Neuron (in vitro differentiated cells): ENCODE data around the gene ZNF112.
A peak's percentile ranks its signal among the peaks of the same experiment; 100 is the strongest.

Source experiments
- H2AFZ ChIP-seq: one replicate; pipeline ENCODE4 v1.6.1; 2013; ENCODE audit warnings: low read depth, mild to moderate bottlenecking, inconsistent platforms, low read length, moderate library complexity
- H3K27me3 ChIP-seq: one replicate; pipeline ENCODE4 v1.6.1; 2013; ENCODE audit warnings: low read length; ENCODE audit not compliant: insufficient read depth
- H3K36me3 ChIP-seq: one replicate; pipeline ENCODE4 v1.6.1; 2013; ENCODE audit warnings: low read length; ENCODE audit not compliant: insufficient read depth
- H3K4me1 ChIP-seq: one replicate; pipeline ENCODE4 v1.6.1; 2013; ENCODE audit warnings: low read length; ENCODE audit not compliant: insufficient read depth
- H3K4me3 ChIP-seq: 2 replicates; pipeline ENCODE4 v1.5.1; 2013; ENCODE audit warnings: mild to moderate bottlenecking, low read length, moderate library complexity
- H3K9me3 ChIP-seq: one replicate; pipeline ENCODE4 v1.6.1; 2013; ENCODE audit warnings: low read length

ZNF112 gene

DNA sequence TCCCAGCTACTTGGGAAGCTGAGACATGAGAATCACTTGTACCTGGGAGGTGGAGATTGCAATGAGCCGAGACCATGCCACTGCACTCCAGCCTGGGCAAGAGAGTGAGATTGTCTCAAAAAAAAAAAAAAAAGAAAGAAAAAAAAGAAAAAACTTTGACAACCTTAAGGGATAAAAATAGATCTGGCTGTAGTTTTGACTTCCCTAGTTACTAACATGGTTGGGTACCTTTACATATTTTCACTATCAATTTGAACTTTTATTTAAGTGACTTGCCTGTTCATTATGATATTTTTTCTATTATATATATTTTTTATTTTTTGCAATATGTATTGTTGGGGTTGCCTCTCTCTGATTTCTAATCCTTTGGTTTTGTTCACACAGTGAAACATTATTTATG, 43.2 kb downstream of the ZNF112 start:
- Histone ChIP-seq H2AFZ (no peak overlapping the region), H3K36me3 (no peaks in the 10 kb centered on the region), H3K4me3 (no peak overlapping the region)

DNA sequence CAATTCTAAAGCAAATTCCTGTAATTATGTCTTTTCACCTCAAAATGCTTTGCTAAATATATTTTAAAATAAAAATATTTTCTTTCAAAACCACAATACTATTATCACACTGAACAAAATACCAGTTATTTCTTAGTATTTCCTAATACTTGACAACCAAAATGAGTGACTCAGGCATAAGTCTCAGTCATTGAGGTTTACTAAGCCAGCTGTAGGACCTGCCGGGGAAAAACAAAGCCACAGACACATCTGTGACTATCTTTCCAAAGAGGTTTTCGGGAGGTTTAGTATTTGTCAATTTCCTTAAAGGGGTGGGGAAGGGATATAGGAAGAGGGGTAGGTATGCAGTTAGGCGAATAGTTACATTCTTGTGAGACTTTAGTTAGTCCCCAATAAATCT, 48.5 kb downstream of the ZNF112 start:
- H3K9me3 ChIP-seq: no peaks in the 10 kb centered on the region
- H2AFZ ChIP-seq: no peak overlapping the region
- H3K4me1 ChIP-seq: peaks cover 10% of the 10 kb centered on the region
- no peaks in the 10 kb centered on the region for H3K36me3 ChIP-seq
- H3K4me3 ChIP-seq: no peak overlapping the region
- H3K27me3 ChIP-seq: no peaks in the 10 kb centered on the region

More for the DNA sequence above, 43.2 kb downstream of the ZNF112 start:
- H3K4me1 ChIP-seq: no peaks in the 10 kb centered on the region
- no peaks in the 10 kb centered on the region for H3K9me3 ChIP-seq
- no peaks in the 10 kb centered on the region for H3K27me3 ChIP-seq

DNA sequence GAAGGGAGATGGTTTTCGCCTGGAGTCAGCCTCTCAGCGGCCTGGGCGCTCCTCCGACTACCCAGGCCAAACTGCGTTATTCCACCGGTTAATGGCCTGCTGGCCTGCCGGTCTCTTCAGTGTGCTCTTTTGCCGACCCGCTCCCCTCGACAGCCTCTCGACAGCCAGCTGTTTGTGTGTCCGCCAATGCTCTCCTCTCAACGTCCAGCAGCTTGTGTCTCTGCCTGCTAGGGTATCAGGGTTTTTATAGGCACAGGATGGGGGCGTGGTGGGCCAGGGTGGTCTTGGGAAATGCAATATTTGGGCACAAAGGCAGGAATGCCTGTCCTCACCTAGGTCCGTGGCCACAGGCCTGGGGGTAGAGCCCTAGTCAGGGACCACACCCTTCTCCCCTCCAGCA, 50.2 kb downstream of the ZNF112 start:
- H3K27me3 ChIP-seq: no peaks in the 10 kb centered on the region
- no peak overlapping the region for H2AFZ ChIP-seq
- H3K9me3 ChIP-seq: peaks cover 1% of the 10 kb centered on the region
- H3K36me3 ChIP-seq: peaks cover 11% of the 10 kb centered on the region
- peaks cover 10% of the 10 kb centered on the region for H3K4me1 ChIP-seq
- H3K4me3 ChIP-seq: no peak overlapping the region

DNA sequence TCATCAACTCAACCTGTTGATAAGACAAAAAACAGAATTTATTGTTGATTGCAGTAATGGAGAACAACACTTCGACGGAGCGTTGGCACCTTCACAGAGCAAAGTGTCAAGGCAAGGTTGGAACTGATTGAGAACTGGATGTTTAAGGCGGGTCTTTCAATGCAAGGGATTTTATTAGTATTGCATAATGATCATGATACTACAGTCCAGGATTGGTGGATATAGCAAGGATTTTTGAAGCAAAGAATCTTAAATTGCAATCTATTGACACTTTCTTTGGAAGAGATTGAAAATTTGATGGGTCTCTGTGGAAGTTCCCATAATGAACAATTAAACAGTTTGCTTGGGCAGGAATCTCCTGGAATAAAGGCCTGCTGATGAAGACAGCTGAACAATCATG, 51.0 kb downstream of the ZNF112 start:
- Histone ChIP-seq H3K36me3 (peaks cover 11% of the 10 kb centered on the region), H3K4me1 (peaks cover 10% of the 10 kb centered on the region), H3K4me3 (peak overlapping the region; percentile 88), H2AFZ (peak overlapping the region; percentile 88), H3K27me3 (no peaks in the 10 kb centered on the region), H3K9me3 (peaks cover 1% of the 10 kb centered on the region)

- Histone ChIP-seq H3K4me1 (peaks cover 10% of the 10 kb centered on the region), H3K4me3 (peak within 1 kb of the TSS; percentile 88), H3K27me3 (no peaks in the 10 kb centered on the region), H2AFZ (peak within 1 kb of the TSS; percentile 88), H3K9me3 (peaks cover 1% of the 10 kb centered on the region), H3K36me3 (peaks cover 18% of the 10 kb centered on the region)
These were observed 51.8 kb downstream of the ZNF112 start, which contains the start of gene ZNF235 for GRCh38 chr19:44304659-44305193. TSS of gene ZNF235 (minus strand) at chr19:44305025. CDS start at chr19:44303404, 1,621 bp downstream.

- Histone ChIP-seq H3K4me1 (peaks cover 10% of the 10 kb centered on the region), H3K27me3 (no peaks in the 10 kb centered on the region), H3K4me3 (peak overlapping the region; percentile 88), H2AFZ (peak overlapping the region; percentile 88), H3K36me3 (peaks cover 24% of the 10 kb centered on the region), H3K9me3 (peaks cover 1% of the 10 kb centered on the region)
These were observed 52.4 kb downstream of the ZNF112 start for GRCh38 chr19:44303976-44304568.

- H2AFZ ChIP-seq: peak overlapping the region; percentile 88
- peaks cover 32% of the 10 kb centered on the region for H3K36me3 ChIP-seq
- no peaks in the 10 kb centered on the region for H3K27me3 ChIP-seq
- H3K4me1 ChIP-seq: peaks cover 10% of the 10 kb centered on the region
- H3K9me3 ChIP-seq: peaks cover 3% of the 10 kb centered on the region
- H3K4me3 ChIP-seq: peak overlapping the region; percentile 88
These were observed 53.2 kb downstream of the ZNF112 start for GRCh38 chr19:44303320-44303719.

DNA sequence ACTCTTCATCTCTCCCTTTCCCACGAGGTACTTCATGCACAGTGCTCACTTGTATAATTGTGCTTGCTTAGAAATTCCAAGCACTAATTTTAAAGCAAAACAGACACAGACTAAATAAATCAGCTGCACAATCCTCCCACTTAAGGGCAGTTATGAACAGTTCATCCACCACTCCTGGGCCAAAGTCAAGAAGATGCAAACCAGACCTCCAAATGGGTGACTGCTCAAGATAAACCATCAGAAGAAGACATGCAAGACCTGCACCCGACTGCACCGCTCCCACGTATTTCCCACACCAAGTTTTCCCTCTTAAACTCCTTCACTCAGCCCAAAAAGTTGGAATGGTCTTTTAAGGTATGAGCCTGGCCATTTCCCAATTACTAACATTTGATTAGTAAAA, 71.5 kb downstream of the ZNF112 start:
- peaks cover 25% of the 10 kb centered on the region for H3K9me3 ChIP-seq
- H3K4me3 ChIP-seq: no peak overlapping the region
- no peaks in the 10 kb centered on the region for H3K27me3 ChIP-seq
- H3K36me3 ChIP-seq: peaks cover 37% of the 10 kb centered on the region
- H2AFZ ChIP-seq: no peak overlapping the region
- H3K4me1 ChIP-seq: no peaks in the 10 kb centered on the region

- H3K27me3 ChIP-seq: no peaks in the 10 kb centered on the region
- H3K4me1 ChIP-seq: no peaks in the 10 kb centered on the region
- H2AFZ ChIP-seq: no peak overlapping the region
- peaks cover 15% of the 10 kb centered on the region for H3K9me3 ChIP-seq
- peaks cover 15% of the 10 kb centered on the region for H3K36me3 ChIP-seq
- no peak overlapping the region for H3K4me3 ChIP-seq
These were observed 73.6 kb downstream of the ZNF112 start for GRCh38 chr19:44282846-44283245.

DNA sequence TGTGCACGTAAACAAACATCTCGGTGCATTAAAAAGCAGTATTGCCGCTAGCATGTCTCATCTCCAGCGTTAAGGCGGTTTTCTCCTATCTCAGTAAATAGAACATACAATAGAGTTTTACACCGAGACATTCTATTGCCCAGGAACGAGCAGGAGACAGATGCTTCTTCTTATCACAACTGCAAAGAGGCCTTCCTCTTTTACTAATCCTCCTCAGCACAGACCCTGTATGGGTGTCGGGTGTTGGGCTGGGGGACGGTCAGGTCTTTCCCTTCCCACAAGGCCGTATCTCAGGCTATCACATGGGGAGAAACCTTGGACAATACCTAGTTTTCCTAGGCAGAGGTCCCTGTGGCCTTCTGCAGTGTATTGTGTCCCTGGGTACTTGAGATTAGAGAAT, 75.6 kb downstream of the ZNF112 start:
- no peaks in the 10 kb centered on the region for H3K4me1 ChIP-seq
- no peak overlapping the region for H2AFZ ChIP-seq
- peaks cover 8% of the 10 kb centered on the region for H3K9me3 ChIP-seq
- peaks cover 2% of the 10 kb centered on the region for H3K36me3 ChIP-seq
- no peaks in the 10 kb centered on the region for H3K27me3 ChIP-seq
- no peak overlapping the region for H3K4me3 ChIP-seq

DNA sequence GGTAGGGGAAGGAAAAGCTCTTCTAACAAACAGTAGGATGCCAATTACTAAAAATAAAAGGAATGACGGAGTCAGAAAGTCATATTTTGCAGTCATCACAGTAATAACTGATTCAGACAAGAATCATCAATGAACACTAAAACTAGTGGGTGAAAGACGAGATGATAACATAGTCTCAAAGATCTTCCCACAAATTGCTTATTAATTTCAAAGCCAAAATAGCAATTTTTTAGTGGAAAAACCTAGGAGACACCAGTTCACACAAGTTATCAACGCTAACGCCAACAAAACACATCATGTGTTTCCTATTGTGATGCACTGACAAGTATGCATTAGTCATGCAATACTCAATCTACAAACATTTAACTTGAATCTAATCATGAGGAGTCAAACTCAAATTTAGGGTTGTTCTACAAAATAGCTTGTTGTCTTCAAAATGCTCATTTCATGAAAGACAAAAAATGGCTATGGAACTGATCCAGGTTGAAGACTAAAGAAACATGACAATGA, 78.2 kb downstream of the ZNF112 start:
- no peak overlapping the region for H3K4me3 ChIP-seq
- no peaks in the 10 kb centered on the region for H3K27me3 ChIP-seq
- H3K36me3 ChIP-seq: peaks cover 5% of the 10 kb centered on the region

GRCh38 chr19:44277331-44277730, 79.1 kb downstream of the ZNF112 start:
- Histone ChIP-seq H3K27me3 (no peaks in the 10 kb centered on the region), H3K4me3 (no peak overlapping the region), H2AFZ (no peak overlapping the region), H3K4me1 (no peaks in the 10 kb centered on the region), H3K36me3 (peaks cover 5% of the 10 kb centered on the region), H3K9me3 (peaks cover 23% of the 10 kb centered on the region)

More for the DNA sequence above, 78.2 kb downstream of the ZNF112 start:
- H3K9me3 ChIP-seq: peaks cover 20% of the 10 kb centered on the region
- H3K4me1 ChIP-seq: no peaks in the 10 kb centered on the region
- no peak overlapping the region for H2AFZ ChIP-seq
